Mesendoderm (in vitro differentiated cells): ENCODE measurements around the gene KIAA2012.

Source experiments
- DNase-seq: peaks from one replicate; pipeline ENCODE4 v3.0.0; 2013
- H2AK5ac ChIP-seq: 2 replicates; pipeline ENCODE4 v1.6.1; 2013; ENCODE audit warnings: low read length, inconsistent platforms
- H2BK120ac ChIP-seq: 2 replicates; pipeline ENCODE4 v1.6.1; 2013; ENCODE audit warnings: low read depth, mild to moderate bottlenecking, low read length, moderate library complexity, mixed read lengths
- H2BK15ac ChIP-seq: replicated peaks from 2 replicates; pipeline ENCODE4 v1.6.1; 2013; ENCODE audit warnings: low read depth, mild to moderate bottlenecking, moderate library complexity
- H2BK5ac ChIP-seq: 2 replicates; pipeline ENCODE4 v1.6.1; 2013; ENCODE audit warnings: low read length, inconsistent platforms
- H3K18ac ChIP-seq: 2 replicates; pipeline ENCODE4 v1.6.1; 2013; ENCODE audit warnings: mild to moderate bottlenecking, low read length, mixed read lengths
- H3K23ac ChIP-seq: one replicate; pipeline ENCODE4 v1.6.1; 2013; ENCODE audit warnings: low read length
- H3K27ac ChIP-seq: 2 replicates; pipeline ENCODE4 v1.5.1; 2013; ENCODE audit warnings: low read depth, mild to moderate bottlenecking, inconsistent platforms, low read length, moderate library complexity
- H3K27me3 ChIP-seq: 2 replicates; pipeline ENCODE4 v1.6.1; 2013; ENCODE audit warnings: low read length, control low read depth, mild to moderate bottlenecking, inconsistent platforms; ENCODE audit not compliant: insufficient read depth, poor library complexity
- H3K36me3 ChIP-seq: 2 replicates; pipeline ENCODE4 v1.6.1; 2013; ENCODE audit warnings: low read length, inconsistent platforms; ENCODE audit not compliant: control insufficient read depth, insufficient read depth
- H3K4ac ChIP-seq: one replicate; pipeline ENCODE4 v1.6.1; 2013; ENCODE audit warnings: low read depth, mild to moderate bottlenecking, low read length, moderate library complexity
- H3K4me1 ChIP-seq: 2 replicates; pipeline ENCODE4 v1.6.1; 2013; ENCODE audit warnings: low read depth, low read length, inconsistent platforms; ENCODE audit not compliant: control insufficient read depth
- H3K4me2 ChIP-seq: 2 replicates; pipeline ENCODE4 v1.6.1; 2013; ENCODE audit warnings: low read length
- H3K4me3 ChIP-seq: 2 replicates; pipeline ENCODE4 v1.5.1; 2013; ENCODE audit warnings: mild to moderate bottlenecking, low read length
- H3K56ac ChIP-seq: one replicate; pipeline ENCODE4 v1.6.1; 2013; ENCODE audit warnings: low read length
- H3K79me1 ChIP-seq: 2 replicates; pipeline ENCODE4 v1.6.1; 2013; ENCODE audit warnings: low read length, inconsistent platforms
- H3K79me2 ChIP-seq: 2 replicates; pipeline ENCODE4 v1.6.1; 2013; ENCODE audit warnings: mild to moderate bottlenecking, low read length; ENCODE audit not compliant: control insufficient read depth, insufficient read depth
- H3K9ac ChIP-seq: 2 replicates; pipeline ENCODE4 v1.6.1; 2013; ENCODE audit warnings: low read length, inconsistent platforms
- H4K5ac ChIP-seq: one replicate; pipeline ENCODE4 v1.6.1; 2013; ENCODE audit warnings: low read length
- H4K8ac ChIP-seq: one replicate; pipeline ENCODE4 v1.6.1; 2013; ENCODE audit warnings: low read depth, mild to moderate bottlenecking, control low read depth, low read length, moderate library complexity
- WGBS: extraction: QIAGEN DNeasy Blood & Tissue Kit; methylation state at CpG from one replicate; pipeline ENCODE4 v1.1.7; 2013; ENCODE audit warnings: low lambda C conversion rate, missing lambda C conversion rate; ENCODE audit not compliant: insufficient coverage; ENCODE audit errors: extremely low coverage; 5-methylcytosine and 5-hydroxymethylcytosine counted together

The KIAA2012 gene

DNA sequence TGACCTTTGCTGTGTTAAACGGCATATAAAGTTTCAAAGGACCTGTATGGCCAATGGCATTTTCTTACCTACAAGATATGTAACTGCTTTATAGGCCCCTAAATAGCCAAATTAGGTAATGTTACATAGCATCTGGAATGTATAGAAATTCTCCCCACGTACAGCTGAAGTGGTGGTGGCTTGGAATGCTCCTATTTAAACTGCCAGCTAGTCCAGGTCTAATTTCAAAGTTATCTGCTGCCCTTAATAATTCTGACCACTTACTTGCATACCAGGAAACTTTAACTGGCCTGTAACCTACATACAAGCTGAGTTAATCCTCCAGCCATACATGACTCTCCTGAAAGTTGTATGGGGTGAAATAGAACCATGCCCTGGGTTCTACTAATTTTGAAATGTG, 1.3 kb downstream of the KIAA2012 start:
- H2BK15ac ChIP-seq: no peak overlapping the region
- H3K79me1 ChIP-seq: no peaks in the 10 kb centered on the region
- H3K27ac ChIP-seq: no peak overlapping the region
- no peak overlapping the region for H4K8ac ChIP-seq
- H3K4me1 ChIP-seq: no peaks in the 10 kb centered on the region
- no peak overlapping the region for H2BK120ac ChIP-seq
- H3K23ac ChIP-seq: no peak overlapping the region
- no peak overlapping the region for H2BK5ac ChIP-seq
- H3K18ac ChIP-seq: no peak overlapping the region
- H4K5ac ChIP-seq: no peak overlapping the region
- no peak for DNase-seq
- H3K36me3 ChIP-seq: no peaks in the 10 kb centered on the region
- no peak overlapping the region for H3K9ac ChIP-seq
- no peak overlapping the region for H3K4ac ChIP-seq
- WGBS: no CpG with 5 or more reads among the region's 2 CpGs
- H2AK5ac ChIP-seq: no peak overlapping the region
- no peak overlapping the region for H3K56ac ChIP-seq
- no peak overlapping the region for H3K4me3 ChIP-seq
- no peaks in the 10 kb centered on the region for H3K79me2 ChIP-seq
- no peaks in the 10 kb centered on the region for H3K27me3 ChIP-seq
- no peak overlapping the region for H3K4me2 ChIP-seq

DNA sequence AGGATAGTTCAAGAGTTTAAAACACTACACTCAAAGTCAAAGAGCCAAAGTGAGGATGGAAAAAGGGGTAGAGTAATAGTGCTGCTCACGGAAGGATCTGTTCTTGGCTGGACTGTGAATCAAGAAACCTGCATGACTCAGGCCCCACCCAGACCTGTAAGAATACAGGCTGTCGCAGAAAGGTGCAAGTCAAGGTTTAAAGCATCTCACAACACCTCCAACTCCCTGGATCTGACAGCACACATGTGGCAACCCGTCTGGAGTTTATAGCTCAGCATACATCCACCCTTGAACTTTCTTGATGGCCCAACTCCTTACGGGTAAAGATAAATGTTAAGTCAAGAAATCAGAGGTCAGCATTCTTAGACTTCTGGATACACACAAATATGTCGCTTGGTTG, 6.3 kb downstream of the KIAA2012 start:
- H3K4ac ChIP-seq: no peak overlapping the region
- no peak overlapping the region for H2BK120ac ChIP-seq
- no peak overlapping the region for H3K4me3 ChIP-seq
- H3K56ac ChIP-seq: no peak overlapping the region
- H3K79me2 ChIP-seq: no peaks in the 10 kb centered on the region
- no peak overlapping the region for H2AK5ac ChIP-seq
- DNase-seq: no peak
- no peak overlapping the region for H3K9ac ChIP-seq
- no peak overlapping the region for H3K18ac ChIP-seq
- no peak overlapping the region for H3K23ac ChIP-seq
- no CpG with 5 or more reads among the region's 5 CpGs for WGBS
- H3K27ac ChIP-seq: no peak overlapping the region
- no peak overlapping the region for H3K4me2 ChIP-seq
- H3K27me3 ChIP-seq: no peaks in the 10 kb centered on the region
- peaks cover 2% of the 10 kb centered on the region for H3K4me1 ChIP-seq
- no peak overlapping the region for H2BK5ac ChIP-seq
- H3K79me1 ChIP-seq: no peaks in the 10 kb centered on the region
- no peaks in the 10 kb centered on the region for H3K36me3 ChIP-seq
- no peak overlapping the region for H4K5ac ChIP-seq
- no peak overlapping the region for H2BK15ac ChIP-seq
- H4K8ac ChIP-seq: no peak overlapping the region

- H3K56ac ChIP-seq: no peak overlapping the region
- DNase-seq: no peak
- no peak overlapping the region for H2BK120ac ChIP-seq
- no peak overlapping the region for H4K5ac ChIP-seq
- H3K79me2 ChIP-seq: no peaks in the 10 kb centered on the region
- H2BK15ac ChIP-seq: no peak overlapping the region
- no peak overlapping the region for H3K4me2 ChIP-seq
- H3K27ac ChIP-seq: no peak overlapping the region
- H3K4me3 ChIP-seq: no peak overlapping the region
- H3K23ac ChIP-seq: no peak overlapping the region
- H2BK5ac ChIP-seq: no peak overlapping the region
- peaks cover 2% of the 10 kb centered on the region for H3K4me1 ChIP-seq
- no peak overlapping the region for H3K18ac ChIP-seq
- H3K4ac ChIP-seq: no peak overlapping the region
- H3K27me3 ChIP-seq: no peaks in the 10 kb centered on the region
- WGBS: no CpG with 5 or more reads among the region's 6 CpGs
- no peaks in the 10 kb centered on the region for H3K79me1 ChIP-seq
- no peak overlapping the region for H4K8ac ChIP-seq
- H2AK5ac ChIP-seq: no peak overlapping the region
- no peak overlapping the region for H3K9ac ChIP-seq
- H3K36me3 ChIP-seq: no peaks in the 10 kb centered on the region
Observed at GRCh38 chr2:202084265-202084664, 11.2 kb downstream of the KIAA2012 start.

DNA sequence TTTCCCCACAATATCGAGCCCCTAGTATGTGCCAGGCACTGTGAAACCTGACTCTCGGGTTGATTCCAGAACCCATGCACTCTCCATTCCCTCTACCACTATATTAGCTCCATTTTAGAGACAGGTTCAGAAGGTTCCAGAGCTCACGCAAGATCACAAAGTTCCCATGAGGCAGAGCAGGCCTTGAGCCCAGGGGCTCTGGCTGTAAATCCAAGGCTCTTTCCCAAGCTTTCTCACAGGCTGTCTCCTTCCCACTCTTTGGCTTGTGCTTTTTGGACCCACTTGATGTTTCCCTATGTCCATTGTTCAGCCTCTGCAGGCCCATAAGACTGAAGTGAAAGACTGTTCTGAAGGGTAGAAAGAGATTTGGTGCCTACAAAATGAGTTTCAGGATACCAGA, 15.7 kb downstream of the KIAA2012 start:
- Histone ChIP-seq H3K27ac (no peak overlapping the region), H3K4me3 (no peak overlapping the region)
- DNase-seq: no peak

GRCh38 chr2:202090530-202090929, 17.5 kb downstream of the KIAA2012 start:
- Histone ChIP-seq H3K23ac (no peak overlapping the region), H3K4me3 (no peak overlapping the region), H3K79me2 (no peaks in the 10 kb centered on the region), H3K4ac (no peak overlapping the region), H3K27ac (no peak overlapping the region), H2BK120ac (no peak overlapping the region), H2BK5ac (no peak overlapping the region), H2AK5ac (no peak overlapping the region), H2BK15ac (no peak overlapping the region), H3K18ac (no peak overlapping the region), H3K4me2 (no peak overlapping the region), H4K8ac (no peak overlapping the region), H3K56ac (no peak overlapping the region), H3K36me3 (no peaks in the 10 kb centered on the region), H4K5ac (no peak overlapping the region), H3K4me1 (peaks cover 2% of the 10 kb centered on the region), H3K27me3 (no peaks in the 10 kb centered on the region), H3K79me1 (no peaks in the 10 kb centered on the region), H3K9ac (no peak overlapping the region)
- DNase-seq: no peak
- no CpG with 5 or more reads among the region's 7 CpGs for WGBS

More for the DNA sequence above, 15.7 kb downstream of the KIAA2012 start:
- H3K23ac ChIP-seq: no peak overlapping the region
- WGBS: no CpG with 5 or more reads among the region's 3 CpGs
- H3K27me3 ChIP-seq: no peaks in the 10 kb centered on the region
- no peak overlapping the region for H2BK5ac ChIP-seq
- H2BK15ac ChIP-seq: no peak overlapping the region
- no peak overlapping the region for H3K18ac ChIP-seq
- H3K4me2 ChIP-seq: no peak overlapping the region
- H3K36me3 ChIP-seq: no peaks in the 10 kb centered on the region
- H2AK5ac ChIP-seq: no peak overlapping the region
- H3K56ac ChIP-seq: no peak overlapping the region
- no peaks in the 10 kb centered on the region for H3K79me1 ChIP-seq
- no peak overlapping the region for H4K8ac ChIP-seq
- H3K79me2 ChIP-seq: no peaks in the 10 kb centered on the region
- no peak overlapping the region for H4K5ac ChIP-seq
- H2BK120ac ChIP-seq: no peak overlapping the region
- H3K9ac ChIP-seq: no peak overlapping the region
- no peak overlapping the region for H3K4ac ChIP-seq
- H3K4me1 ChIP-seq: peaks cover 3% of the 10 kb centered on the region

DNA sequence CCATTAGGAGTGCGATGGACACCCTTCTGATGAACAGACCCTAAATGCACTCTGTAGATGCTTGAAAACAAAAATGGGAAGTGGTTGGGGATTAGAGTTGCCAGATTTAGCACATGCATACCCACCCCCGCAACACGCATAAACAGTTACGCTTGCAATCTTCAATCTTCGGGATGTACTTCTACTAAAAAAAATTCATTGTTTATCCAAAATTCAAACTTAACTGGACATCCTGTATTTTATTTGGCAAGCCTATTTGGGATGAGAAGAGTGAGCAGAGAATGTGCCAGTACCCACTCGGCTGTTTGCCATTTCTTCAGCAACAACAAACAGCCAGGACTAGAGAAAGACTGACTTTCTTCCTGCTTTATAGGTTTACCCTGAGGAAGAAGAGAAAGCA, 18.4 kb downstream of the KIAA2012 start:
- no peak overlapping the region for H4K5ac ChIP-seq
- no peak overlapping the region for H3K56ac ChIP-seq
- no peak overlapping the region for H3K4me3 ChIP-seq
- peaks cover 2% of the 10 kb centered on the region for H3K4me1 ChIP-seq
- H3K79me2 ChIP-seq: no peaks in the 10 kb centered on the region
- WGBS: no CpG with 5 or more reads among the region's 6 CpGs
- H3K9ac ChIP-seq: no peak overlapping the region
- H4K8ac ChIP-seq: no peak overlapping the region
- no peak overlapping the region for H2BK5ac ChIP-seq
- H2BK120ac ChIP-seq: no peak overlapping the region
- no peak overlapping the region for H2BK15ac ChIP-seq
- no peak overlapping the region for H2AK5ac ChIP-seq
- no peak for DNase-seq
- H3K23ac ChIP-seq: no peak overlapping the region
- H3K27ac ChIP-seq: no peak overlapping the region
- no peaks in the 10 kb centered on the region for H3K36me3 ChIP-seq
- H3K4me2 ChIP-seq: no peak overlapping the region
- H3K18ac ChIP-seq: no peak overlapping the region
- H3K4ac ChIP-seq: no peak overlapping the region
- no peaks in the 10 kb centered on the region for H3K27me3 ChIP-seq
- H3K79me1 ChIP-seq: no peaks in the 10 kb centered on the region
